ENCODE data around the gene FOXL2NB. TPM values are rescaled to one million over a fixed set of nuclear protein-coding genes. Genes with fewer than 3 reads are reported as not detected.

Gene FOXL2NB
- total RNA-seq, 1 donor from 2014 or later: not detected

DNA sequence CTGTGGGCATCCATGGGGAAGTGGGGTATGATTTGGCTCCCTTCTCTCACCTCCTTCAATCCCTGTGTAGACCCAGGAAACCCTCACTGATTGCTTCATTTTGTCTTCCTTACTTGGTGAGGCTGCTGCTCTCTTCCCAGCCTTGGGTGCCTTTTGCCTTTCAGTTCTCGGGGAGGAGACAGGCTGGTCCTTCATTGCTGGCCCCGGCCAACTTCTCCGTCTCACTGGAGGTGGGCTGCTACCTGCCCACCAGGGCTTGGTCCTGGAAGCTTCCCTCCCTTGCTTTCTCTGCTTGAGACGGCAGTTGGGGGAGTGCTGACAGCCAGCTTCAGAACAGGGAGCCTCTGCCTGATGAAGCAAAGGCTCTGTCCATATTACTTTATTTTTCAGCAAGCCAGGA is 4.7 kb upstream of the FOXL2NB start:
- H3K27me3 ChIP-seq (ENCODE audit: low read depth): peaks cover 100% of the 10 kb centered on the region
- H3K36me3 ChIP-seq: no peaks in the 10 kb centered on the region
- no peak for DNase-seq
- peaks cover 62% of the 10 kb centered on the region for H3K4me1 ChIP-seq
- H3K9me3 ChIP-seq (replicated peaks): no peaks in the 10 kb centered on the region
- no peak overlapping the region for H3K4me3 ChIP-seq
- intact Hi-C loops (cut with micrococcal nuclease): no loop called here
- TF ChIP-seq, protein P1, sequence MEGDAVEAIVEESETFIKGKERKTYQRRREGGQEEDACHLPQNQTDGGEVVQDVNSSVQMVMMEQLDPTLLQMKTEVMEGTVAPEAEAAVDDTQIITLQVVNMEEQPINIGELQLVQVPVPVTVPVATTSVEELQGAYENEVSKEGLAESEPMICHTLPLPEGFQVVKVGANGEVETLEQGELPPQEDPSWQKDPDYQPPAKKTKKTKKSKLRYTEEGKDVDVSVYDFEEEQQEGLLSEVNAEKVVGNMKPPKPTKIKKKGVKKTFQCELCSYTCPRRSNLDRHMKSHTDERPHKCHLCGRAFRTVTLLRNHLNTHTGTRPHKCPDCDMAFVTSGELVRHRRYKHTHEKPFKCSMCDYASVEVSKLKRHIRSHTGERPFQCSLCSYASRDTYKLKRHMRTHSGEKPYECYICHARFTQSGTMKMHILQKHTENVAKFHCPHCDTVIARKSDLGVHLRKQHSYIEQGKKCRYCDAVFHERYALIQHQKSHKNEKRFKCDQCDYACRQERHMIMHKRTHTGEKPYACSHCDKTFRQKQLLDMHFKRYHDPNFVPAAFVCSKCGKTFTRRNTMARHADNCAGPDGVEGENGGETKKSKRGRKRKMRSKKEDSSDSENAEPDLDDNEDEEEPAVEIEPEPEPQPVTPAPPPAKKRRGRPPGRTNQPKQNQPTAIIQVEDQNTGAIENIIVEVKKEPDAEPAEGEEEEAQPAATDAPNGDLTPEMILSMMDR (IDR thresholded peaks at IDR 0.05; ENCODE audit: borderline replicate concordance): no peak
- no peak overlapping the region for H3K27ac ChIP-seq (replicated peaks)

- Histone ChIP-seq H3K4me3 (no peak overlapping the region), H3K36me3 (no peaks in the 10 kb centered on the region), H3K9me3 (replicated peaks) (no peaks in the 10 kb centered on the region), H3K27ac (replicated peaks) (no peak overlapping the region), H3K27me3 (ENCODE audit: low read depth) (peaks cover 100% of the 10 kb centered on the region), H3K4me1 (peaks cover 56% of the 10 kb centered on the region)
- DNase-seq: no peak
- intact Hi-C loops (cut with micrococcal nuclease): no loop called here
- TF ChIP-seq, protein P1 (IDR thresholded peaks at IDR 0.05; ENCODE audit: borderline replicate concordance): no peak
Observed at GRCh38 chr3:138942861-138943623, 4.0 kb upstream of the FOXL2NB start.

DNA sequence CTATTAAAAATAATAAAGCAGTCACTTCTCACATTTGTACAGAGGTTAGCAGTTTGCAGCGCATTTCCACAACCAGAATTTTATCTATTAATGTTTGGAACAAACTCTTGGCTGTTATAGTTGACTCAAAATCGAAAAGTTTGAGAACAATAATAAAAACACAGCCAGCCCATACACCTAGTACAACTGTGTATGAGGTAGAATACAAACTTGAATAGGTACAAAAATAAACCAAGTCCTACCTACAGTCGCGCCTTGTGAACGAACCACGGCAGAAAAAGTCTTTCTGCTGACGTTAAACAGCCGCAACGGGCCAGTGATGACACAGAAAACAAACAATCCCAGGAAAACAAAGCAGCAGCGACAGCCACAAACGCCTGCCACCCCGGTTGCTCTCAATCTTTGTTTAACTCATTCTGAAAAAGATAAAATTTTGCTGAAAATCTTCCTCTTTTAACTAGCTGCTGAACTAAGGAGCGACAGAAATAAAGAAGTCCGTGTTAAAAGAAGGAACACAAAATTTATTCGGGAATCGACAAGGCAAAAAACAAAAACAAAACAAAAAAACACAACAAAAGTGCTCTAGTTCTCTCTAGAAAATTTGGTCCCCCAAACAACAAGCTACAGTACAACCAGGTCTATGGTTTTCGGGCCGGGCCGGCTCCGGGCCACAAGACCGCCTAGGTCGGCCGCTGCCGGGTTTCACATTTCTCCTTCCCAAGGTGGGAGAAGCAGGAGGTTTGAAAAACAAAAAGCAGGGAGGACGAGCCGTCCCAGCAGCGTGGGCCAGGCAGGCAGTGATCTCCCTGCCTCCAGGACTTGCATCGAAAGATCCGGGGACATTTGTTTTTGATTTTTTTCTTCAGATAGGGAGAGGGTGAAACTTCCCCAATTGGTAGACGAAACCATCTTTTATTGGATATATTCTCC is 3.0 kb upstream of the FOXL2NB start:
- intact Hi-C loops (cut with micrococcal nuclease): no loop called here
- no peaks in the 10 kb centered on the region for H3K36me3 ChIP-seq
- H3K4me3 ChIP-seq: peak overlapping the region; percentile 65
- H3K27me3 ChIP-seq (ENCODE audit: low read depth): peaks cover 100% of the 10 kb centered on the region
- TF ChIP-seq, protein P1 (IDR thresholded peaks at IDR 0.05; ENCODE audit: borderline replicate concordance): no peak
- H3K4me1 ChIP-seq: peaks cover 47% of the 10 kb centered on the region
- DNase-seq: no peak
- H3K9me3 ChIP-seq (replicated peaks): no peaks in the 10 kb centered on the region
- no peak overlapping the region for H3K27ac ChIP-seq (replicated peaks)

DNA sequence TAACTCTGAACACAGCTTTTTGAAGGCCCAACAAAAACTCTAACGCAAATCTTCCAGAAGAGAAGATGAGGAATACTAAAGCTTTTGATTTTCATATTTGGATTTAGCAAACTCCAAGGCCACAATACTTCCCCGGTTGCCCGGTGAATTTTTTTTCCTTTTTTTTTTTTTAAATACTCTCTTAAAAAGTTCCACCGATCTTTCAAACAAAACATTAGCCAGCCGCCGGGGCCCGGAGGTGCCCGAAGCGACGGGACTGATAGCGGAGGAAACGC is 2.4 kb upstream of the FOXL2NB start:
- H3K4me3 ChIP-seq: peak overlapping the region; percentile 65
- no peak for DNase-seq
- peaks cover 100% of the 10 kb centered on the region for H3K27me3 ChIP-seq (ENCODE audit: low read depth)
- TF ChIP-seq, protein P1 (IDR thresholded peaks at IDR 0.05; ENCODE audit: borderline replicate concordance): no peak
- H3K9me3 ChIP-seq (replicated peaks): no peaks in the 10 kb centered on the region
- H3K27ac ChIP-seq (replicated peaks): no peak overlapping the region
- no peaks in the 10 kb centered on the region for H3K36me3 ChIP-seq
- H3K4me1 ChIP-seq: peaks cover 43% of the 10 kb centered on the region
- intact Hi-C loops (cut with micrococcal nuclease): no loop called here

DNA sequence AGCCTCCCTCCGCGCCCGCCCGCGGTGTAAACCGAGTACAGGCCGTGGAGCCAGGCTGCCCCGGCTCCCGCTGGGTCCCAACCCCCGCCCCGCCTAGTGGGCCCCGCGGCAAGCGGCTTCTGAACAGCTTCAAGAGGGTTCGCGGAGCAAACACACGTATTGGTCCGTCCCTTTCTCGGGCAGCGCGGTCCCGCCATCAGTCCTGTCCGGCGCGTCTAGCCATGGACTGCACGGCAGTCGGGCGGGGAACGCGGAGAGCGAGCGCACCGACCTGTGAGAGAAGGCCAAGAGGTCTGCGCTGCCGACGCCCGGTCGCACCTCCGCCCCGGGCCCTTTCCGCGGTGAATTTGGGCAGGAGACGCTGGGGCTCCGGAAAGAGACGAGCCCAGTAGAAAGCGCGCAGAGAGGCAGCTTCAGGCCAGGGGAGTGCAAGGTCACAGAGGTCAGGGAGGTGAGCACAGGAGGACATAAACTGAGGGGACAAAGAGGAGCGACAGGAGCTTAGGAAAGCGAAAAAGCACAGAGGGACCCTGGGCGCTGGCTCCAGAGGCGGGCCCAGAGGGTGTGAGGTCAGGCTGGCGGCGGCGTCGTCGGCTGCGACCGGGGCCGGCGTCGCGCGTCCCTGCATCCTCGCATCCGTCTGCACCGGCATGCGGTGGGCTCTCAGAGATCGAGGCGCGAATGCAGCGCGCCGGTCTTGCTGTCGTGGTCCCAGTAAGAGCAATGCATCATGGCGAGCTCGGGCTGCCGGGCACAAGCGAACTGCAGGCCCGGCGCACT is 1.9 kb upstream of the FOXL2NB start:
- H3K27ac ChIP-seq (replicated peaks): no peak overlapping the region
- H3K36me3 ChIP-seq: no peaks in the 10 kb centered on the region
- peak overlapping the region; percentile 65 for H3K4me3 ChIP-seq
- intact Hi-C loops (cut with micrococcal nuclease): no loop called here
- TF ChIP-seq, protein P1 (IDR thresholded peaks at IDR 0.05; ENCODE audit: borderline replicate concordance): no peak
- peaks cover 43% of the 10 kb centered on the region for H3K4me1 ChIP-seq
- no peaks in the 10 kb centered on the region for H3K9me3 ChIP-seq (replicated peaks)
- H3K27me3 ChIP-seq (ENCODE audit: low read depth): peaks cover 100% of the 10 kb centered on the region
- DNase-seq: no peak
